WTC11 (cell line): ENCODE results near the gene KRT16. TPM values are rescaled to one million over a fixed set of nuclear protein-coding genes. Genes with fewer than 3 reads are reported as not detected.
"Not testable (repeated sequence)": the region's sequence is repeated elsewhere in the genome, so short reads cannot be mapped to it uniquely, and the experiment has no call there.

ENCODE experiments used
- ATAC-seq: fragments of 200-7000 bp; cut with Tn5 transposase; 2 replicates; pipeline ENCODE4 v1.10.0; 2021; ENCODE audit warnings: mild to moderate bottlenecking, moderate library complexity
- CTCF ChIA-PET: fragments of 300-600 bp; sonication (Branson Sonifier 250); formaldehyde crosslinking; loops from one replicate; lab custom pipeline; 2021; ENCODE audit warnings: antibody characterized with exemption; lab: Charles Lee
- POLR2A ChIA-PET: fragments of 350-600 bp; sonication (Branson Sonifier 250); formaldehyde crosslinking; loops from one replicate; lab custom pipeline; 2021; ENCODE audit warnings: antibody characterized with exemption; lab: Charles Lee
- DNase-seq: peaks from one replicate; pipeline ENCODE4 v3.0.0; 2021; ENCODE audit warnings: low spot score
- H3K27ac Mint-ChIP-seq: 2 replicates; pipeline ENCODE4 v1.8.0; 2021; ENCODE audit warnings: mixed read lengths
- H3K27me3 Mint-ChIP-seq: 2 replicates; pipeline ENCODE4 v1.8.0; 2021; ENCODE audit warnings: low read depth, mild to moderate bottlenecking, moderate library complexity, mixed read lengths
- H3K36me3 Mint-ChIP-seq: 2 replicates; pipeline ENCODE4 v1.8.0; 2021; ENCODE audit warnings: mixed read lengths
- H3K4me1 Mint-ChIP-seq: 2 replicates; pipeline ENCODE4 v1.8.0; 2022; ENCODE audit warnings: mixed read lengths
- H3K4me3 Mint-ChIP-seq: 2 replicates; pipeline ENCODE4 v1.8.0; 2021; ENCODE audit warnings: mild to moderate bottlenecking, moderate library complexity, mixed read lengths
- H3K9me3 Mint-ChIP-seq: 2 replicates; pipeline ENCODE4 v1.8.0; 2021; ENCODE audit warnings: mixed read lengths
- E2F4 ChIP-seq: sonication (generic); formaldehyde crosslinking; IDR thresholded peaks from 2 replicates; pipeline ENCODE4 v1.8.1; 2022; ENCODE audit warnings: low read depth, mild to moderate bottlenecking, moderate library complexity, missing genetic modification reagents, borderline replicate concordance
- EMX1 ChIP-seq: fragments of 250-450 bp; sonication (Bioruptor Pico); IDR thresholded peaks from 2 replicates; pipeline ENCODE4 v1.8.0; 2021; ENCODE audit warnings: mild to moderate bottlenecking
- GRHL2 ChIP-seq: fragments of 250-450 bp; sonication (Bioruptor Pico); IDR thresholded peaks from 2 replicates; pipeline ENCODE4 v1.8.0; 2022; ENCODE audit warnings: mild to moderate bottlenecking, moderate library complexity; ENCODE audit not compliant: insufficient replicate concordance, severe bottlenecking
- JAZF1 ChIP-seq: fragments of 250-450 bp; sonication (Bioruptor Pico); IDR thresholded peaks from 2 replicates; pipeline ENCODE4 v1.9.0; 2021; ENCODE audit warnings: moderate library complexity, mild to moderate bottlenecking, inconsistent platforms
- NR3C1 ChIP-seq: sonication (generic); formaldehyde crosslinking; conservative IDR thresholded peaks from 2 replicates; pipeline ENCODE4 v1.8.1; 2023; ENCODE audit warnings: low read depth, mild to moderate bottlenecking, missing genetic modification reagents
- PRDM15 ChIP-seq: sonication (generic); formaldehyde crosslinking; IDR thresholded peaks from 2 replicates; pipeline ENCODE4 v1.8.0; 2022; ENCODE audit warnings: missing genetic modification reagents
- SMAD4 ChIP-seq: sonication (generic); formaldehyde crosslinking; IDR thresholded peaks from 2 replicates; pipeline ENCODE4 v1.8.0; 2022; ENCODE audit warnings: mild to moderate bottlenecking, missing genetic modification reagents
- TP53 ChIP-seq: sonication (generic); formaldehyde crosslinking; IDR thresholded peaks from 2 replicates; pipeline ENCODE4 v1.8.1; 2023; ENCODE audit warnings: mild to moderate bottlenecking, missing genetic modification reagents
- ZNF138 ChIP-seq: sonication (generic); formaldehyde crosslinking; conservative IDR thresholded peaks from 2 replicates; pipeline ENCODE4 v1.8.1; 2022; ENCODE audit warnings: mild to moderate bottlenecking, moderate library complexity, missing genetic modification reagents
- ZNF219 ChIP-seq: sonication (generic); formaldehyde crosslinking; IDR thresholded peaks from 2 replicates; pipeline ENCODE4 v1.8.0; 2023; ENCODE audit warnings: missing genetic modification reagents, mild to moderate bottlenecking, borderline replicate concordance
- ZNF263 ChIP-seq: sonication (generic); formaldehyde crosslinking; IDR thresholded peaks from 2 replicates; pipeline ENCODE4 v1.8.1; 2022; ENCODE audit warnings: low read depth, mild to moderate bottlenecking, moderate library complexity, missing genetic modification reagents
- ZNF317 ChIP-seq: sonication (generic); formaldehyde crosslinking; IDR thresholded peaks from 2 replicates; pipeline ENCODE4 v1.8.1; 2023; ENCODE audit warnings: low read depth, mild to moderate bottlenecking, moderate library complexity, missing genetic modification reagents, borderline replicate concordance
- ZNF671 ChIP-seq: fragments of 250-450 bp; sonication (Bioruptor Pico); IDR thresholded peaks from 2 replicates; pipeline ENCODE4 v1.8.0; 2021; ENCODE audit warnings: mild to moderate bottlenecking
- total RNA-seq: library from RNA; stranded (reverse); gene quantifications from 3 replicates; pipeline ENCODE4 v1.2.3, GENCODE V29; 2021
- TF ChIP-seq, protein P1 (sequence below): sonication (generic); formaldehyde crosslinking; IDR thresholded peaks from 2 replicates; pipeline ENCODE4 v1.8.1; 2022; ENCODE audit warnings: mild to moderate bottlenecking, missing genetic modification reagents, moderate library complexity, borderline replicate concordance
- TF ChIP-seq, protein P2 (sequence below): sonication (generic); formaldehyde crosslinking; IDR thresholded peaks from 2 replicates; pipeline ENCODE4 v1.8.0; 2023; ENCODE audit warnings: missing genetic modification reagents, mild to moderate bottlenecking, borderline replicate concordance

The KRT16 gene
- total RNA-seq, 1 experiment from 2014 or later: not detected

GRCh38 chr17:41583137-41584127 is 29.1 kb downstream of the KRT16 start:
- H3K4me3 Mint-ChIP-seq: no peak overlapping the region
- H3K4me1 Mint-ChIP-seq: peaks cover 11% of the 10 kb centered on the region
- ChIA-PET CTCF (interaction anchor here (0.6 to 3.8 kb wide), 8 partner anchors 34 to 171 kb away, joined by 3 to 22 read pairs (median 6); no protein-coding TSS in a partner anchor), POLR2A (no interaction called here)
- H3K36me3 Mint-ChIP-seq: no peaks in the 10 kb centered on the region
- peaks cover 23% of the 10 kb centered on the region for H3K27me3 Mint-ChIP-seq
- ATAC-seq (no peak), DNase-seq (no peak)
- no peak overlapping the region for H3K27ac Mint-ChIP-seq
- no peaks in the 10 kb centered on the region for H3K9me3 Mint-ChIP-seq
- TF ChIP-seq PRDM15 (no peak), GRHL2 (CRISPR knock-in tag) (no peak), TP53 (CRISPR knock-in tag) (no peak), SMAD4 (CRISPR knock-in tag) (no peak), ZNF219 (CRISPR knock-in tag) (no peak), EMX1 (CRISPR knock-in tag) (no peak), E2F4 (CRISPR knock-in tag) (no peak), ZNF671 (CRISPR knock-in tag) (no peak), JAZF1 (CRISPR knock-in tag) (no peak), ZNF317 (no peak), NR3C1 (CRISPR knock-in tag) (no peak), ZNF263 (CRISPR knock-in tag) (no peak), ZNF138 (CRISPR knock-in tag) (no peak)
- TF ChIP-seq, protein P1, sequence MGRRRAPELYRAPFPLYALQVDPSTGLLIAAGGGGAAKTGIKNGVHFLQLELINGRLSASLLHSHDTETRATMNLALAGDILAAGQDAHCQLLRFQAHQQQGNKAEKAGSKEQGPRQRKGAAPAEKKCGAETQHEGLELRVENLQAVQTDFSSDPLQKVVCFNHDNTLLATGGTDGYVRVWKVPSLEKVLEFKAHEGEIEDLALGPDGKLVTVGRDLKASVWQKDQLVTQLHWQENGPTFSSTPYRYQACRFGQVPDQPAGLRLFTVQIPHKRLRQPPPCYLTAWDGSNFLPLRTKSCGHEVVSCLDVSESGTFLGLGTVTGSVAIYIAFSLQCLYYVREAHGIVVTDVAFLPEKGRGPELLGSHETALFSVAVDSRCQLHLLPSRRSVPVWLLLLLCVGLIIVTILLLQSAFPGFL: no peak
- TF ChIP-seq, protein P2, sequence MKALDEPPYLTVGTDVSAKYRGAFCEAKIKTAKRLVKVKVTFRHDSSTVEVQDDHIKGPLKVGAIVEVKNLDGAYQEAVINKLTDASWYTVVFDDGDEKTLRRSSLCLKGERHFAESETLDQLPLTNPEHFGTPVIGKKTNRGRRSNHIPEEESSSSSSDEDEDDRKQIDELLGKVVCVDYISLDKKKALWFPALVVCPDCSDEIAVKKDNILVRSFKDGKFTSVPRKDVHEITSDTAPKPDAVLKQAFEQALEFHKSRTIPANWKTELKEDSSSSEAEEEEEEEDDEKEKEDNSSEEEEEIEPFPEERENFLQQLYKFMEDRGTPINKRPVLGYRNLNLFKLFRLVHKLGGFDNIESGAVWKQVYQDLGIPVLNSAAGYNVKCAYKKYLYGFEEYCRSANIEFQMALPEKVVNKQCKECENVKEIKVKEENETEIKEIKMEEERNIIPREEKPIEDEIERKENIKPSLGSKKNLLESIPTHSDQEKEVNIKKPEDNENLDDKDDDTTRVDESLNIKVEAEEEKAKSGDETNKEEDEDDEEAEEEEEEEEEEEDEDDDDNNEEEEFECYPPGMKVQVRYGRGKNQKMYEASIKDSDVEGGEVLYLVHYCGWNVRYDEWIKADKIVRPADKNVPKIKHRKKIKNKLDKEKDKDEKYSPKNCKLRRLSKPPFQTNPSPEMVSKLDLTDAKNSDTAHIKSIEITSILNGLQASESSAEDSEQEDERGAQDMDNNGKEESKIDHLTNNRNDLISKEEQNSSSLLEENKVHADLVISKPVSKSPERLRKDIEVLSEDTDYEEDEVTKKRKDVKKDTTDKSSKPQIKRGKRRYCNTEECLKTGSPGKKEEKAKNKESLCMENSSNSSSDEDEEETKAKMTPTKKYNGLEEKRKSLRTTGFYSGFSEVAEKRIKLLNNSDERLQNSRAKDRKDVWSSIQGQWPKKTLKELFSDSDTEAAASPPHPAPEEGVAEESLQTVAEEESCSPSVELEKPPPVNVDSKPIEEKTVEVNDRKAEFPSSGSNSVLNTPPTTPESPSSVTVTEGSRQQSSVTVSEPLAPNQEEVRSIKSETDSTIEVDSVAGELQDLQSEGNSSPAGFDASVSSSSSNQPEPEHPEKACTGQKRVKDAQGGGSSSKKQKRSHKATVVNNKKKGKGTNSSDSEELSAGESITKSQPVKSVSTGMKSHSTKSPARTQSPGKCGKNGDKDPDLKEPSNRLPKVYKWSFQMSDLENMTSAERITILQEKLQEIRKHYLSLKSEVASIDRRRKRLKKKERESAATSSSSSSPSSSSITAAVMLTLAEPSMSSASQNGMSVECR: no peak

DNA sequence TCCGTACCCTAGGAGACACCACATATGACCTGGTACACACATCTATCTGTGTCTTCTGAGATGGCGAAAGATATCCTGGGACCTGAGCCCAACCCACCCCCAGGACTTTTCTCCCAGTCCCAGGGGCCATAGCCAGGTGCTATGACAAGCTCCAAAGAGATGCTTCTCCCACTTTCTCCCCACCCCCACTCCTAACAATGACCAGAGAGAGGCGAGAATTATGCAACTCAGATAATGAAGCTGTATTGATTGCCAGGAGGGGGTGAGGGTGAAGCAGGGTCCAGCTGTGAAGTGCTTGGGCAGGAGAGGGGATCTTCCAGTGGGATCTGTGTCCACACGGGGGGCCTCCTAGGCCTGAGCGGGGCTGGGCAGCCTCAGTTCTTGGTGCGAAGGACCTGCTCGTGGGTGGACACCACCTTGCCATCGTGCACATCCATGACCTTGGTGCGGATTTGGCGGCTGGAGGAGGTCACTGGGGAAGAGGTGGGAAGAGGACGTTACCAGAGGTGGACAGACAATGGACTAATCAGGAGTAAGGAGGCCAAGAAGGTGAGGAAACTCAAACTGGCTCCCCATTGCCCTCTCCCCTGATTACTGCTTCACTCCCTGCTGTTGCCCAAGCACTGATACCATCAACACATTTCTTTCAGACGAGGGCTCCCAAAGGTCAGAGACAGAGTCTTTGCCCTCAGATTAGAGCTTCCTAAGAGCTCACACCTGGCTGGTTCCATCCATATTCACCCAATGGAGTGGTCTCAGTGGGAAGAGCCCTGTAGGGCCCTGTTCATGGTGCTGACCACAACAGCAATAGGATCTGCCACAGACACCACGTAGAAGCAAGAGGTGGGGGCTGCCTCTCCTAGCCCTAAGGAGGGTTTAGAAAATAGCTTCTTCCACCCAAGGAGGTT is 30.3 kb downstream of the KRT16 start:
- POLR2A ChIA-PET, H3K36me3 Mint-ChIP-seq, H3K9me3 Mint-ChIP-seq, H3K4me3 Mint-ChIP-seq, DNase-seq, H3K27ac Mint-ChIP-seq, ATAC-seq: not testable (repeated sequence)
- peaks cover 11% of the 10 kb centered on the region for H3K4me1 Mint-ChIP-seq
- H3K27me3 Mint-ChIP-seq: peaks cover 23% of the 10 kb centered on the region
- CTCF ChIA-PET: interaction anchor here (1.5 to 3.8 kb wide), 4 partner anchors 32 to 81 kb away, joined by 5 to 22 read pairs (median 12); no protein-coding TSS in a partner anchor
